ENCODE measurements around the gene GABARAP. TPM values are rescaled to one million over a fixed set of nuclear protein-coding genes. Genes with fewer than 3 reads are reported as not detected.

GABARAP gene
- total RNA-seq, 2 donors from 2014 or later, result 264 to 317 TPM

DNA sequence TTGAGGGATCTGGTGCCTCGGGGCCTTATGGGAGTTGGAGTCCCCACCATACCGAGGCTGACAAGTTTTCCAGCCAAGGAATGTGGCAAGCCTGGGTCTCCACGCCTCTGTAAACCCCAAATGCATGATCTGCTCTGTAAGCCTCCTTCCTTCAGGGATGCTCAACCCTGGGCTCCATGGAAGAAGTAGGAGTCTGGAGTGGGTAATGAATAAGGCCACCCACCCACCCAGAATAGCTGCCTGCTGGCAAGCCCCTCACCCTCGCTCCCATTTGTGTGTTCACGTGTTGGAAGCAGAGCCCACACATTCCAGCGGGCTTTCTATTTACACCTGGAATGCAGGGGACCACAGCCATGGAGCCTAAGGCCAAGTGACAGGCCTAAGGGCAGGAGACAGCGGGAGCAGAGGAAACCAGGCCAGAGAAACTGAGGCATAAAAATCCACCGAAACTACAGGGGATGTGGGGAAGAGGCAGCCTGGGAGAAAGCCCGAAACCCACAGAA is 27.1 kb downstream of the GABARAP start:
- WGBS, 2 experiments (ENCODE audit: insufficient coverage in 1 of 2, insufficient read length in 1 of 2), result 0 to 10% methylated on average over 4 to 9 of the region's 9 CpGs
- Histone ChIP-seq H3K9me3 (ENCODE audit: control insufficient read depth, low read length) (no peaks in the 10 kb centered on the region), H3K4me1 (ENCODE audit: control insufficient read depth, insufficient read depth, low read length) (peaks cover 14% of the 10 kb centered on the region), H3K27me3 (ENCODE audit: control insufficient read depth, insufficient read depth, low read length, poor library complexity, severe bottlenecking) (no peaks in the 10 kb centered on the region), H3K4me3 (ENCODE audit: low read length) (peak overlapping the region; percentile 76), H3K9ac (ENCODE audit: extremely low read depth, low read length, poor library complexity, severe bottlenecking) (no peak overlapping the region), H3K27ac (ENCODE audit: low read depth, low read length) (peak overlapping the region; percentile 95), H3K36me3 (ENCODE audit: control insufficient read depth, insufficient read depth, low read length) (no peaks in the 10 kb centered on the region)
- Mint-ChIP-seq H3K27ac (peak overlapping the region; percentile 99), H3K9me3 (no peaks in the 10 kb centered on the region), H3K27me3 (ENCODE audit: insufficient read depth) (peaks cover 4% of the 10 kb centered on the region), H3K36me3 (ENCODE audit: low read depth) (no peaks in the 10 kb centered on the region), H3K4me3 (peak overlapping the region; percentile 58), H3K4me1 (peaks cover 44% of the 10 kb centered on the region)
- TF ChIP-seq, protein P1, sequence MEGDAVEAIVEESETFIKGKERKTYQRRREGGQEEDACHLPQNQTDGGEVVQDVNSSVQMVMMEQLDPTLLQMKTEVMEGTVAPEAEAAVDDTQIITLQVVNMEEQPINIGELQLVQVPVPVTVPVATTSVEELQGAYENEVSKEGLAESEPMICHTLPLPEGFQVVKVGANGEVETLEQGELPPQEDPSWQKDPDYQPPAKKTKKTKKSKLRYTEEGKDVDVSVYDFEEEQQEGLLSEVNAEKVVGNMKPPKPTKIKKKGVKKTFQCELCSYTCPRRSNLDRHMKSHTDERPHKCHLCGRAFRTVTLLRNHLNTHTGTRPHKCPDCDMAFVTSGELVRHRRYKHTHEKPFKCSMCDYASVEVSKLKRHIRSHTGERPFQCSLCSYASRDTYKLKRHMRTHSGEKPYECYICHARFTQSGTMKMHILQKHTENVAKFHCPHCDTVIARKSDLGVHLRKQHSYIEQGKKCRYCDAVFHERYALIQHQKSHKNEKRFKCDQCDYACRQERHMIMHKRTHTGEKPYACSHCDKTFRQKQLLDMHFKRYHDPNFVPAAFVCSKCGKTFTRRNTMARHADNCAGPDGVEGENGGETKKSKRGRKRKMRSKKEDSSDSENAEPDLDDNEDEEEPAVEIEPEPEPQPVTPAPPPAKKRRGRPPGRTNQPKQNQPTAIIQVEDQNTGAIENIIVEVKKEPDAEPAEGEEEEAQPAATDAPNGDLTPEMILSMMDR (conservative IDR thresholded peaks at IDR 0.05), result no peak
- no peak for DNase-seq

DNA sequence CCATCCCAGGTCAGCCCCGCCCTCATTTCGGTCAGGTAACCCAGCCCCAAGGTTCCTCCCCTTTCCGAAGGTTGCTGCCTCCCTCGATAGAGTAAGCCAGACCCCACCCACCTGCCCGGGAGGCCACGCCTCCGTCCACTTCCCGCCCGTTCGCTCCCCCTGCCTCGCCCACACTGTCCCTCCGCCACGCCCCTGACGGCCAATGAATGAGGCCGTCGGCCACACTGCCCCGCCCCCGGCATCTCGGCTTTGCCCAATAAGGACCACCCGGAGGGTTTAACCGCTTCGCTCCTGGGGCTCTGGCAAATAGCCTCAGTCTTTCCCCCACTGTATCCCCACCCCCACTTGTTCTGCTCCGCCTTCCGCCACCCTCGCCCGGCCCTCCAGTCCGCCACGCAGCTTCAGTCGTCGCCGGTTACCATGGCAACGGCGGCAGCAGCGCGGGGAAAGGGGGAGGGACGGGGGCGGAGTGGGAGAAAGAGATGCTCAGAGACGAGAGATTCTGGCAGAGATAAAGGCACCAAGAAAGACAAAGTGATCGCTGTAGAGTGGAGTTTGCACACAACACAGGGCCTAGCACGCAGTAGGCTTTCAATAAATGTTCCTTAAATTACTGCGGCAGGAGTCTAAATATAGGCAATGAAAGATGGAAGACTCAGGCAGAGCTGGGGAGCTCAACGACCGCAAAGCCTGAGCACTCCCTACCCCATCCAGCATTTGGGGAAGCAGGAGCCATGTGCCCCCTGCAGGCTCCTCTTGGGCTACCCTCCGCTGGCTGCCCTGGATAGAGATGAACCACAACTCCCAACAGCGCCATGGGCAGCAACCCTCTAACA is 27.7 kb downstream of the GABARAP start:
- 0% methylated on average over 19 to 45 of the region's 45 CpGs for WGBS, 2 experiments (ENCODE audit: insufficient coverage in 1 of 2, insufficient read length in 1 of 2)
- Histone ChIP-seq H3K4me3 (ENCODE audit: low read length) (peak overlapping the region; percentile 76), H3K9ac (ENCODE audit: extremely low read depth, low read length, poor library complexity, severe bottlenecking) (peak overlapping the region; percentile 43), H3K27ac (ENCODE audit: low read depth, low read length) (peak overlapping the region; percentile 95), H3K27me3 (ENCODE audit: control insufficient read depth, insufficient read depth, low read length, poor library complexity, severe bottlenecking) (no peaks in the 10 kb centered on the region), H3K9me3 (ENCODE audit: control insufficient read depth, low read length) (no peaks in the 10 kb centered on the region), H3K4me1 (ENCODE audit: control insufficient read depth, insufficient read depth, low read length) (peaks cover 14% of the 10 kb centered on the region), H3K36me3 (ENCODE audit: control insufficient read depth, insufficient read depth, low read length) (no peaks in the 10 kb centered on the region)
- Mint-ChIP-seq H3K9me3 (no peaks in the 10 kb centered on the region), H3K27ac (peak overlapping the region; percentile 99), H3K36me3 (ENCODE audit: low read depth) (no peaks in the 10 kb centered on the region), H3K27me3 (ENCODE audit: insufficient read depth) (peaks cover 4% of the 10 kb centered on the region), H3K4me3 (peak overlapping the region; percentile 58), H3K4me1 (peaks cover 43% of the 10 kb centered on the region)
- TF ChIP-seq, protein P1 (conservative IDR thresholded peaks at IDR 0.05), result peak; percentile 84
- peak; percentile 100 for DNase-seq

DNA sequence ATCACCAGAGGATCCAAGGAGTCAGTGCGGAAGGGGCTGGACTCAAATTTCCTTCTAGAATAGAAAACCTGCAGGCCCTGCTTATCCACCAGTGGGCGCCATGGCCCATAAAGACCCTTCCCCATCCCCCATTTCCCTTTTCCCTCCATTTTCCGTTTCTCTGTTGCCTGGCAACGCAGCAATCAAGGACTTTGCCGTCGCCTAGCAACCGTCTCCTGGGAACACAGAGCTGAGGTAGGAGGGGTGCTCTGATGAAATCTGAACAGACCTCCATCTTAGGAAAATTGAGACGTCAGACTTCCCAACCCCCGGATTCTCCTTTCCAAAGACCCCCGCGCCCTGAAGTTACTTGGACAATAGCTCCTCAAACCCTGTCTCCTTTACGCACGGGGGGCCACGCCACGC is 28.4 kb downstream of the GABARAP start:
- H3K27ac Mint-ChIP-seq, result peak overlapping the region; percentile 99
- DNase-seq, result peak; percentile 99
- peaks cover 4% of the 10 kb centered on the region for H3K27me3 Mint-ChIP-seq (ENCODE audit: insufficient read depth)
- Histone ChIP-seq H3K4me1 (ENCODE audit: control insufficient read depth, insufficient read depth, low read length) (peaks cover 12% of the 10 kb centered on the region), H3K9ac (ENCODE audit: extremely low read depth, low read length, poor library complexity, severe bottlenecking) (peak overlapping the region; percentile 42), H3K4me3 (ENCODE audit: low read length) (peak overlapping the region; percentile 68), H3K27ac (ENCODE audit: low read depth, low read length) (peak overlapping the region; percentile 95), H3K36me3 (ENCODE audit: control insufficient read depth, insufficient read depth, low read length) (no peaks in the 10 kb centered on the region), H3K27me3 (ENCODE audit: control insufficient read depth, insufficient read depth, low read length, poor library complexity, severe bottlenecking) (no peaks in the 10 kb centered on the region), H3K9me3 (ENCODE audit: control insufficient read depth, low read length) (no peaks in the 10 kb centered on the region)
- TF ChIP-seq, protein P1 (conservative IDR thresholded peaks at IDR 0.05), result peak; percentile 90
- peaks cover 38% of the 10 kb centered on the region for H3K4me1 Mint-ChIP-seq
- 0 to 5% methylated on average over 4 to 15 of the region's 15 CpGs for WGBS, 2 experiments (ENCODE audit: insufficient coverage in 1 of 2, insufficient read length in 1 of 2)
- peak overlapping the region; percentile 58 for H3K4me3 Mint-ChIP-seq
- H3K36me3 Mint-ChIP-seq (ENCODE audit: low read depth), result no peaks in the 10 kb centered on the region
- H3K9me3 Mint-ChIP-seq, result no peaks in the 10 kb centered on the region

All from endodermal cell (in vitro differentiated cells).